H9 (cell line): ENCODE measurements around the gene VAV1. TPM values are rescaled to one million over a fixed set of nuclear protein-coding genes. Genes with fewer than 3 reads are reported as not detected.

Experiments
- DNase-seq: peaks from one replicate; pipeline ENCODE4 v3.0.0-alpha.2; 2017
- H2AFZ ChIP-seq: one replicate; pipeline ENCODE4 v1.6.1; 2013; ENCODE audit warnings: mild to moderate bottlenecking, low read length, control low read depth, moderate library complexity
- H2AK5ac ChIP-seq: 2 replicates; pipeline ENCODE4 v1.6.1; 2013; ENCODE audit warnings: low read length, control low read depth, mixed read lengths; ENCODE audit not compliant: insufficient read length
- H2BK120ac ChIP-seq: one replicate; pipeline ENCODE4 v1.6.1; 2013; ENCODE audit warnings: low read depth, mild to moderate bottlenecking, low read length, control low read depth, inconsistent platforms; ENCODE audit not compliant: poor library complexity, severe bottlenecking
- H2BK12ac ChIP-seq: 2 replicates; pipeline ENCODE4 v1.6.1; 2013; ENCODE audit warnings: low read length, control low read depth, mixed read lengths, low read depth; ENCODE audit not compliant: insufficient read length
- H2BK15ac ChIP-seq: 2 replicates; pipeline ENCODE4 v1.6.1; 2013; ENCODE audit warnings: low read depth, low read length, control low read depth
- H2BK20ac ChIP-seq: one replicate; pipeline ENCODE4 v1.6.1; 2013; ENCODE audit warnings: low read depth, mild to moderate bottlenecking, low read length, control low read depth, inconsistent platforms; ENCODE audit not compliant: poor library complexity, severe bottlenecking
- H2BK5ac ChIP-seq: 2 replicates; pipeline ENCODE4 v1.6.1; 2013; ENCODE audit warnings: low read length, control low read depth, mixed read lengths; ENCODE audit not compliant: insufficient read length
- H3K14ac ChIP-seq: 2 replicates; pipeline ENCODE4 v1.6.1; 2013; ENCODE audit warnings: low read length, control low read depth; ENCODE audit not compliant: insufficient read depth
- H3K18ac ChIP-seq: 2 replicates; pipeline ENCODE4 v1.6.1; 2013; ENCODE audit warnings: low read depth, mild to moderate bottlenecking, mixed read lengths, low read length, control low read depth; ENCODE audit not compliant: insufficient read length
- H3K23ac ChIP-seq: 2 replicates; pipeline ENCODE4 v1.6.1; 2013; ENCODE audit warnings: low read length, control low read depth, mixed read lengths, low read depth; ENCODE audit not compliant: insufficient read length
- H3K23me2 ChIP-seq: 2 replicates; pipeline ENCODE4 v1.6.1; 2013; ENCODE audit warnings: low read depth, mild to moderate bottlenecking, mixed read lengths, low read length, control low read depth; ENCODE audit not compliant: insufficient read length, poor library complexity, severe bottlenecking
- H3K27ac ChIP-seq: 2 replicates; pipeline ENCODE4 v1.5.1; 2013; ENCODE audit warnings: low read length, control low read depth, mixed read lengths, low read depth; ENCODE audit not compliant: insufficient read length
- H3K27me3 ChIP-seq: 2 replicates; pipeline ENCODE4 v1.6.1; 2013; ENCODE audit warnings: low read length, control low read depth, inconsistent platforms; ENCODE audit not compliant: insufficient read depth
- H3K4ac ChIP-seq: 2 replicates; pipeline ENCODE4 v1.6.1; 2013; ENCODE audit warnings: low read depth, mild to moderate bottlenecking, control low read depth, inconsistent platforms, low read length, moderate library complexity
- H3K4me1 ChIP-seq: 2 replicates; pipeline ENCODE4 v1.6.1; 2013; ENCODE audit warnings: low read length, control low read depth, inconsistent platforms; ENCODE audit not compliant: insufficient read depth
- H3K4me2 ChIP-seq: 2 replicates; pipeline ENCODE4 v1.6.1; 2013; ENCODE audit warnings: low read length, control low read depth, mixed read lengths; ENCODE audit not compliant: insufficient read length, insufficient read depth
- H3K56ac ChIP-seq: 2 replicates; pipeline ENCODE4 v1.6.1; 2013; ENCODE audit warnings: low read depth, mild to moderate bottlenecking, mixed read lengths, low read length, control low read depth; ENCODE audit not compliant: insufficient read length
- H3K79me1 ChIP-seq: 2 replicates; pipeline ENCODE4 v1.6.1; 2013; ENCODE audit warnings: low read depth, mild to moderate bottlenecking, moderate library complexity, low read length, control low read depth, inconsistent platforms; ENCODE audit not compliant: insufficient read depth, poor library complexity, severe bottlenecking
- H3K79me2 ChIP-seq: 2 replicates; pipeline ENCODE4 v1.6.1; 2013; ENCODE audit warnings: low read length, control low read depth, inconsistent platforms; ENCODE audit not compliant: insufficient read depth
- H3K9ac ChIP-seq: 2 replicates; pipeline ENCODE4 v1.6.1; 2013; ENCODE audit warnings: low read length, control low read depth, mixed read lengths; ENCODE audit not compliant: insufficient read length; ENCODE audit errors: extremely low read depth
- H3K9me3 ChIP-seq: one replicate; pipeline ENCODE4 v1.6.1; 2013; ENCODE audit warnings: low read depth, low read length, inconsistent platforms; ENCODE audit not compliant: control insufficient read depth
- H3T11ph ChIP-seq: one replicate; pipeline ENCODE4 v1.6.1; 2013; ENCODE audit warnings: mild to moderate bottlenecking, low read length, control low read depth, inconsistent platforms
- H4K20me1 ChIP-seq: one replicate; pipeline ENCODE4 v1.6.1; 2013; ENCODE audit not compliant: control insufficient read depth, insufficient read length, insufficient read depth
- H4K5ac ChIP-seq: 2 replicates; pipeline ENCODE4 v1.6.1; 2013; ENCODE audit warnings: low read depth, mild to moderate bottlenecking, mixed read lengths, low read length, control low read depth; ENCODE audit not compliant: insufficient read length
- H4K8ac ChIP-seq: replicated peaks from 2 replicates; pipeline ENCODE4 v1.6.1; 2013; ENCODE audit warnings: low read length, control low read depth, mixed read lengths, low read depth; ENCODE audit not compliant: insufficient read length
- H4K91ac ChIP-seq: 2 replicates; pipeline ENCODE4 v1.6.1; 2013; ENCODE audit warnings: low read depth, mild to moderate bottlenecking, moderate library complexity, mixed read lengths, low read length, control low read depth; ENCODE audit not compliant: insufficient read length
- H3K27ac Mint-ChIP-seq, 3 experiments: 2 replicates in 2 of 3; 3 replicates in 1 of 3; pipeline ENCODE4 v1.8.0; 2020 to 2021; ENCODE audit warnings: mixed read lengths in 3 of 3, mild to moderate bottlenecking in 1 of 3, moderate library complexity in 1 of 3
- H3K27me3 Mint-ChIP-seq: 2 replicates; pipeline ENCODE4 v1.8.0; 2021; ENCODE audit warnings: low read depth, mild to moderate bottlenecking, moderate library complexity, mixed read lengths
- H3K36me3 Mint-ChIP-seq, 3 experiments: 2 replicates in 2 of 3; 3 replicates in 1 of 3; pipeline ENCODE4 v1.8.0; 2020 to 2021; ENCODE audit warnings: low read depth in 3 of 3, mixed read lengths in 3 of 3; ENCODE audit not compliant: insufficient read depth in 1 of 3
- H3K4me1 Mint-ChIP-seq, 2 experiments: 2 replicates each; pipeline ENCODE4 v1.8.0; 2020; ENCODE audit warnings: mixed read lengths in 2 of 2
- H3K4me3 Mint-ChIP-seq, 2 experiments: 2 replicates in 1 of 2; 3 replicates in 1 of 2; pipeline ENCODE4 v1.8.0; 2020 to 2021; ENCODE audit warnings: mild to moderate bottlenecking in 2 of 2, mixed read lengths in 2 of 2, moderate library complexity in 1 of 2
- H3K9me3 Mint-ChIP-seq, 2 experiments: 2 replicates in 1 of 2; 3 replicates in 1 of 2; pipeline ENCODE4 v1.8.0; 2020; ENCODE audit warnings: mild to moderate bottlenecking in 2 of 2, mixed read lengths in 2 of 2, moderate library complexity in 1 of 2
- CTCF ChIP-seq: fragments of 200-600 bp; sonication (generic); conservative IDR thresholded peaks from 3 replicates; pipeline ENCODE4 v1.8.0; 2021; ENCODE audit warnings: antibody characterized with exemption, mild to moderate bottlenecking
- WGBS: extraction: QIAGEN DNeasy Blood & Tissue Kit; methylation state at CpG from one replicate; pipeline ENCODE4 v1.1.7; 2013; ENCODE audit warnings: missing lambda C conversion rate, low lambda C conversion rate, mixed read lengths; ENCODE audit not compliant: insufficient read length; ENCODE audit errors: extremely low coverage; 5-methylcytosine and 5-hydroxymethylcytosine counted together
- total RNA-seq: library from RNA; stranded (reverse); gene quantifications from 2 replicates; pipeline ENCODE4 v1.2.1, GENCODE V29; 2021

Gene VAV1
- total RNA-seq, 1 experiment from 2014 or later: 0.90 TPM

- no peak; the same call in 1 of the 3 replicates for TF ChIP-seq CTCF
- peaks cover 25% of the 10 kb centered on the region for H3K23me2 ChIP-seq
These were observed 35.6 kb upstream of the VAV1 start for GRCh38 chr19:6736917-6737283.

More at GRCh38 chr19:6736917-6737283, 35.6 kb upstream of the VAV1 start:
- H3K56ac ChIP-seq: no peak overlapping the region
- H4K8ac ChIP-seq: no peak overlapping the region
- no peak overlapping the region for H3T11ph ChIP-seq
- H3K4me1 ChIP-seq: peaks cover 7% of the 10 kb centered on the region; the same call in 1 of the 2 replicates
- no peak overlapping the region for H4K91ac ChIP-seq
- H2AFZ ChIP-seq: no peak overlapping the region
- H3K27ac Mint-ChIP-seq: peak overlapping the region; percentile 91 to 98 (median 97)
- DNase-seq: no peak
- peak overlapping the region; percentile 42 for H3K27ac ChIP-seq
- peaks cover 35 to 47% of the 10 kb centered on the region in 2 experiments for H3K4me1 Mint-ChIP-seq
- no peaks in the 10 kb centered on the region for H3K9me3 ChIP-seq
- no peak overlapping the region for H4K5ac ChIP-seq
- peaks cover 7 to 16% (median 13%) of the 10 kb centered on the region in 3 experiments for H3K36me3 Mint-ChIP-seq
- no peak overlapping the region for H2BK20ac ChIP-seq
- H3K9me3 Mint-ChIP-seq: no peaks in the 10 kb centered on the region
- H2BK120ac ChIP-seq: no peak overlapping the region
- H2BK12ac ChIP-seq: no peak overlapping the region
- H3K23ac ChIP-seq: no peak overlapping the region
- H3K79me1 ChIP-seq: no peaks in the 10 kb centered on the region
- peaks cover 2% of the 10 kb centered on the region for H4K20me1 ChIP-seq
- H3K14ac ChIP-seq: 0 out of 2 replicates have a peak overlapping the region, but pooled peaks have one; percentile 45
- no peaks in the 10 kb centered on the region; the same call in 1 of the 2 replicates for H3K79me2 ChIP-seq
- WGBS: no CpG with 5 or more reads among the region's 16 CpGs
- H3K4me2 ChIP-seq: peak overlapping the region; percentile 97
- H3K27me3 ChIP-seq: no peaks in the 10 kb centered on the region
- H2AK5ac ChIP-seq: no peak overlapping the region
- no peak overlapping the region; the same call in 1 of the 2 replicates for H2BK15ac ChIP-seq
- H2BK5ac ChIP-seq: no peak overlapping the region
- H3K27me3 Mint-ChIP-seq: no peaks in the 10 kb centered on the region
- H3K4ac ChIP-seq: no peak overlapping the region
- peak overlapping the region; percentile 39 for H3K9ac ChIP-seq
- peak overlapping the region; percentile 88 to 97 for H3K4me3 Mint-ChIP-seq
- peak overlapping the region; percentile 27 for H3K18ac ChIP-seq
